Suprapubic skin (tissue), 4 donors: ENCODE results near the gene TMEM98. TPM values are rescaled to one million over a fixed set of nuclear protein-coding genes. Genes with fewer than 3 reads are reported as not detected.

Experiments used
- DNase-seq, 2 donors: peaks; one replicate each; pipeline ENCODE4 v3.0.0-alpha.2; 2019; ENCODE audit warnings: low spot score in 2 of 2
- H3K27ac ChIP-seq: fragments of 200-600 bp; sonication (generic); one replicate; pipeline ENCODE4 v1.5.1; 2019
- H3K27me3 ChIP-seq: fragments of 200-600 bp; sonication (generic); one replicate; pipeline ENCODE4 v1.5.1; 2019
- H3K36me3 ChIP-seq: fragments of 200-600 bp; sonication (generic); one replicate; pipeline ENCODE4 v1.5.1; 2019
- H3K4me1 ChIP-seq: fragments of 200-600 bp; sonication (generic); one replicate; pipeline ENCODE4 v1.5.1; 2019
- H3K4me3 ChIP-seq: fragments of 200-600 bp; sonication (generic); one replicate; pipeline ENCODE4 v1.5.1; 2019; ENCODE audit warnings: mild to moderate bottlenecking
- H3K9me3 ChIP-seq: fragments of 200-600 bp; sonication (generic); one replicate; pipeline ENCODE4 v1.5.1; 2019
- EP300 ChIP-seq: sonication (generic); formaldehyde crosslinking; IDR thresholded peaks from one replicate; pipeline ENCODE4 v1.6.1; 2017; ENCODE audit warnings: antibody characterized with exemption
- POLR2A ChIP-seq, 2 donors: fragments of 450-650 bp; IDR thresholded peaks; one replicate each; pipeline ENCODE4 v1.6.1; 2017; ENCODE audit warnings: antibody characterized with exemption in 2 of 2, mild to moderate bottlenecking in 2 of 2, moderate library complexity in 2 of 2
- POLR2AphosphoS5 ChIP-seq, 3 donors: sonication (generic); formaldehyde crosslinking; IDR thresholded peaks; one replicate each; pipeline ENCODE4 v1.6.1; 2017; ENCODE audit warnings: antibody characterized with exemption in 3 of 3
- WGBS: methylation state at CpG from one replicate; pipeline ENCODE4 v1.1.5; 2018; 5-methylcytosine and 5-hydroxymethylcytosine counted together
- total RNA-seq, 4 donors: library from RNA; depleted of rRNA; stranded (reverse); fragments of >200 nt; gene quantifications; one replicate each; pipeline ENCODE4 v1.1.0, GENCODE V29; 2016
- TF ChIP-seq, protein P1 (sequence below), 2 donors: fragments of 200-600 bp in 1 of 2; fragments of 450-650 bp in 1 of 2; sonication (generic) in 1 of 2; IDR thresholded peaks; one replicate each; pipeline ENCODE4 v1.5.1; 2016 to 2019; ENCODE audit warnings: antibody characterized with exemption in 2 of 2, mild to moderate bottlenecking in 1 of 2, moderate library complexity in 1 of 2

The TMEM98 gene
- total RNA-seq, 4 donors from 2014 or later = 17.7 to 31.3 (median 30.3) TPM

DNA sequence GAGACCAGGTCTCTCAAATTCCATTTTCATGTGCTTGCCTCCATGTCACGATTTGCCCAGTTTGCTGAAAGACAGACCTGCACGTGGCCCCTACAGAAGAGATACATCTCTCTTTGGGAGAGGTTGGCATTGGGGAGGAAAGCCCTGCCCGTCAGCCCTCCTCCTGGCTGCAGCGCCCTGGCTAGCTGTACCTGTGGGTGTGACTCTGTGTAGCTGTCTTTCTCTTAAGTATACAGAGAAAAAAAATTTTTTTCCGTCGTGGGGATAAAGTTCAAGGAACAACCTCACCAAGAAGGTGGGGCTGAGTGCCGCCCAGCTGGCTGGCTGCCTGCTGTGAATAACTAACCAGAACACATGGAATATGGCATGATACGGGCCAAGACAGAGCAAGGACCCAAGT, 26.5 kb downstream of the TMEM98 start:
- no peak for DNase-seq
- H3K36me3 ChIP-seq = no peaks in the 10 kb centered on the region
- H3K4me3 ChIP-seq = no peak overlapping the region
- TF ChIP-seq, protein P1, sequence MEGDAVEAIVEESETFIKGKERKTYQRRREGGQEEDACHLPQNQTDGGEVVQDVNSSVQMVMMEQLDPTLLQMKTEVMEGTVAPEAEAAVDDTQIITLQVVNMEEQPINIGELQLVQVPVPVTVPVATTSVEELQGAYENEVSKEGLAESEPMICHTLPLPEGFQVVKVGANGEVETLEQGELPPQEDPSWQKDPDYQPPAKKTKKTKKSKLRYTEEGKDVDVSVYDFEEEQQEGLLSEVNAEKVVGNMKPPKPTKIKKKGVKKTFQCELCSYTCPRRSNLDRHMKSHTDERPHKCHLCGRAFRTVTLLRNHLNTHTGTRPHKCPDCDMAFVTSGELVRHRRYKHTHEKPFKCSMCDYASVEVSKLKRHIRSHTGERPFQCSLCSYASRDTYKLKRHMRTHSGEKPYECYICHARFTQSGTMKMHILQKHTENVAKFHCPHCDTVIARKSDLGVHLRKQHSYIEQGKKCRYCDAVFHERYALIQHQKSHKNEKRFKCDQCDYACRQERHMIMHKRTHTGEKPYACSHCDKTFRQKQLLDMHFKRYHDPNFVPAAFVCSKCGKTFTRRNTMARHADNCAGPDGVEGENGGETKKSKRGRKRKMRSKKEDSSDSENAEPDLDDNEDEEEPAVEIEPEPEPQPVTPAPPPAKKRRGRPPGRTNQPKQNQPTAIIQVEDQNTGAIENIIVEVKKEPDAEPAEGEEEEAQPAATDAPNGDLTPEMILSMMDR (IDR thresholded peaks at IDR 0.05) = no peak
- no peak for TF ChIP-seq POLR2AphosphoS5 (IDR thresholded peaks at IDR 0.05)
- no peak for TF ChIP-seq EP300
- H3K27me3 ChIP-seq = peaks cover 3% of the 10 kb centered on the region
- H3K9me3 ChIP-seq = no peaks in the 10 kb centered on the region
- H3K4me1 ChIP-seq = no peaks in the 10 kb centered on the region
- WGBS = 71% methylated on average over 7 of the region's 8 CpGs
- no peak overlapping the region for H3K27ac ChIP-seq

DNA sequence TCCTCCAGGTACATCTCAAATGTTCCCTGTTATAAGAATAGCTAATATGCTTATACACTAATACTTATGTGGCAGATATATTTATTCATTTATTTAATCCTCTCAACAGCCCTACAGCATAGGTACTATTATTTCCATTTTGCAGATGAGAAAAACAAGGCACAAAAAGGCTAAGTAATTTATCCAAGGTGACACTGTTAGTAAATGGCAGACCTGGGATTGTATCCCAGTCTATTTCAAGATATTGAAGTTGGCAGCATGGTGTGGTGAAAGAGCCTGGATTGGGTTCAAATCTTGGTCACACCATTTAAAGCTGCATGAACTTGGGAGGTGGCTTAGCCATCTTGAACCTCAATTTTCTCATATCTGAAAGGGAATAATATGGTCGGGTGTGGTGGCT, 27.2 kb downstream of the TMEM98 start:
- H3K27ac ChIP-seq = no peak overlapping the region
- H3K9me3 ChIP-seq = no peaks in the 10 kb centered on the region
- WGBS = 86% methylated on average over 1 of the region's 1 CpG
- H3K36me3 ChIP-seq = no peaks in the 10 kb centered on the region
- no peak overlapping the region for H3K4me3 ChIP-seq
- DNase-seq = no peak
- TF ChIP-seq, protein P1 (IDR thresholded peaks at IDR 0.05) = no peak
- TF ChIP-seq EP300 (no peak), POLR2A (IDR thresholded peaks at IDR 0.05) (no peak), POLR2AphosphoS5 (IDR thresholded peaks at IDR 0.05) (no peak)
- no peaks in the 10 kb centered on the region for H3K4me1 ChIP-seq
- H3K27me3 ChIP-seq = peaks cover 3% of the 10 kb centered on the region

DNA sequence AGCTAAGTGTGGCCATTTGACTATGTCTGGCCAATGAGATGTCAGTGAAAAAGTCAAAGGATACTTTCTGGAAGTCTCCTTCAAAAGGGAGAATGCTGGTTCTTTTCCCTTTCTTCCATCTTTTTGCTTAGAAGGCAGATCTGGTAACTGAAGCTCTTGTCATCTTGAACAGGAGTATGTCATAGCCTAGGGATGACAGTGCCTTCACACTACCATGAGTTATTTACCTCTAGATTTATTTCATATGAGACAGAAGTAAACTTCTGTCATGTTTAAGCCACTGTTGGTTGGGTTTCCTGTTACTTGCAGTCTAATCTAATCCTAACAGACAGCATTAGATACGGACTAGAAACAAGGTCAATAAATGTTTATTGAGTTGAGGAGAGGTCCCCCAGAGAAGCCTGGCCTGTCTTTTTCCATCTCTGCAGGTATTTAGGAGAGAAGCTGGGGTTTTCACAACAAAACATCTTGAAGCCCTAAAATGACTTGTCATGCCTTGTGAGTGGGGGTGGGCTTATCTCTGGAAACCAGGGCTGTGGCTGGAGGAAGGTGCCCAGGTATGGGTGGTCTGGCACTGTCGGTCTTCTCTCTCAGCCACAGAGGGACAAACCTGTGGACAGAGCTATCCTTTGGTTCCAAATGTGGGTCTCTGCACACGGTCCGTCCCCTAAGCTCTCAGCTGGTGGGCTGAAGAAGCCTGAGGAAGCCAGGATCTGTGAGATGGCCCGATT, 28.5 kb downstream of the TMEM98 start:
- TF ChIP-seq, protein P1 (IDR thresholded peaks at IDR 0.05) = no peak
- TF ChIP-seq EP300 = no peak
- TF ChIP-seq POLR2AphosphoS5 (IDR thresholded peaks at IDR 0.05) = no peak
- TF ChIP-seq POLR2A (IDR thresholded peaks at IDR 0.05) = no peak
- Histone ChIP-seq H3K36me3 (no peaks in the 10 kb centered on the region), H3K4me1 (no peaks in the 10 kb centered on the region), H3K27ac (no peak overlapping the region), H3K4me3 (no peak overlapping the region), H3K27me3 (peaks cover 3% of the 10 kb centered on the region), H3K9me3 (no peaks in the 10 kb centered on the region)
- DNase-seq = no peak
- WGBS = 67% methylated on average over 5 of the region's 5 CpGs

- DNase-seq = no peak
- H3K4me1 ChIP-seq = no peaks in the 10 kb centered on the region
- WGBS = 28% methylated on average over 2 of the region's 2 CpGs
Measured at GRCh38 chr17:32958418-32958817, 30.5 kb downstream of the TMEM98 start.

GRCh38 chr17:32960815-32961214, 32.9 kb downstream of the TMEM98 start:
- WGBS = 86% methylated on average over 2 of the region's 2 CpGs
- no peak overlapping the region for H3K4me3 ChIP-seq
- H3K36me3 ChIP-seq = no peaks in the 10 kb centered on the region
- H3K27ac ChIP-seq = no peak overlapping the region
- no peak for DNase-seq
- H3K27me3 ChIP-seq = no peaks in the 10 kb centered on the region
- no peaks in the 10 kb centered on the region for H3K9me3 ChIP-seq
- TF ChIP-seq POLR2A (IDR thresholded peaks at IDR 0.05) = no peak
- no peak for TF ChIP-seq EP300
- TF ChIP-seq, protein P1 (IDR thresholded peaks at IDR 0.05) = no peak
- no peak for TF ChIP-seq POLR2AphosphoS5 (IDR thresholded peaks at IDR 0.05)
- no peaks in the 10 kb centered on the region for H3K4me1 ChIP-seq

More at GRCh38 chr17:32958418-32958817, 30.5 kb downstream of the TMEM98 start:
- no peak overlapping the region for H3K27ac ChIP-seq
- H3K27me3 ChIP-seq = peaks cover 3% of the 10 kb centered on the region
- no peaks in the 10 kb centered on the region for H3K36me3 ChIP-seq
- TF ChIP-seq POLR2A (IDR thresholded peaks at IDR 0.05) (no peak), POLR2AphosphoS5 (IDR thresholded peaks at IDR 0.05) (no peak), EP300 (no peak)
- TF ChIP-seq, protein P1 (IDR thresholded peaks at IDR 0.05) = no peak
- H3K4me3 ChIP-seq = no peak overlapping the region
- no peaks in the 10 kb centered on the region for H3K9me3 ChIP-seq
